Hindlimb muscle (tissue), 1 donor: ENCODE data around the gene ARFIP1. TPM values are rescaled to one million over a fixed set of nuclear protein-coding genes. Genes with fewer than 3 reads are reported as not detected.

Source experiments
- DNase-seq: peaks from one replicate; pipeline ENCODE4 v3.0.0-alpha.2; 2013
- polyA plus RNA-seq: library from polyadenylated mRNA; unstranded; fragments of 120-200 nt; gene quantifications from one replicate; pipeline ENCODE4 v1.2.1, GENCODE V29; 2013; ENCODE audit not compliant: insufficient read length

ARFIP1 gene
- polyA plus RNA-seq, 1 donor: 18.8 TPM

- DNase-seq: no peak
Observed at GRCh38 chr4:152898606-152899005, 118.9 kb downstream of the ARFIP1 start.

GRCh38 chr4:152900395-152900794 lies 120.6 kb downstream of the ARFIP1 start:
- no peak for DNase-seq

DNA sequence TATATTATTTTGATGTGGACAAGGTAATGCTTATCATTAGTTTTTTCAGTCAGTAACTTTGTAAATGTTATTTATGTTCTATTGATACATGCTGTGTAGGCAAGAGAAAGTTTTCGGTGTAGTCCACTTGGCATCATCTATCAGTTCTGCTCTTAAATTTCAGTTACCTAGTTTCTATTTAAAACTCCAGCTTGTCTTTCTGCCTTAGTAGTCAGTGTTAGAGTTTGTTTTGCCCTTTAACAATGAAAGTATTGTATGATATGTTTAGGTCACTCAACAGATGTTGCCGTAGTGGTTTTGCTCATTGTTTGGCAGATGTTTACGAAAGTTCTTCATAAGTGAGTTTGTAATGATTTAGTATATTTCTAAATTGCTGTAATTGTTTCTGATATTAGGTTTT lies 121.5 kb downstream of the ARFIP1 start:
- no peak for DNase-seq

- DNase-seq: no peak
Observed at GRCh38 chr4:152903658-152904057, 123.9 kb downstream of the ARFIP1 start.

GRCh38 chr4:152909901-152910300 lies 130.1 kb downstream of the ARFIP1 start:
- DNase-seq: no peak

DNA sequence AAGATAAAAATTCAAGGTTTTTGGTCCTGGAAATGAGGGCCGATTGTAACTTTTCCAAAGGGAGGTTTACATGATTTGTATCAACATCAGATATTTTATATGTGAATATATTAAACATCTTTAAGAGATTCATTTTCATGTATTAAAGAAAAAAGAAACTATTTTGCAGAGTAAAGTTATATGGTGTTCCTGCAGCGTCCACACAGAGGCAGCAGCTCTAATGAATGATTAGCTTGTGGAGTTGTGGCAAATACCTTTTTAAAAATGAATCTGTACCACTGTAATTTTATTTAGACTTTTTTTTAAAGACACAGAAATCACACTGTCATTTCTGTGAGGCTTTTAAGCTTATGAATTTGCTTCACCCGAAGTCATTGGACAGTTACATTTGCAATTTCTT lies 130.8 kb downstream of the ARFIP1 start:
- no peak for DNase-seq

DNA sequence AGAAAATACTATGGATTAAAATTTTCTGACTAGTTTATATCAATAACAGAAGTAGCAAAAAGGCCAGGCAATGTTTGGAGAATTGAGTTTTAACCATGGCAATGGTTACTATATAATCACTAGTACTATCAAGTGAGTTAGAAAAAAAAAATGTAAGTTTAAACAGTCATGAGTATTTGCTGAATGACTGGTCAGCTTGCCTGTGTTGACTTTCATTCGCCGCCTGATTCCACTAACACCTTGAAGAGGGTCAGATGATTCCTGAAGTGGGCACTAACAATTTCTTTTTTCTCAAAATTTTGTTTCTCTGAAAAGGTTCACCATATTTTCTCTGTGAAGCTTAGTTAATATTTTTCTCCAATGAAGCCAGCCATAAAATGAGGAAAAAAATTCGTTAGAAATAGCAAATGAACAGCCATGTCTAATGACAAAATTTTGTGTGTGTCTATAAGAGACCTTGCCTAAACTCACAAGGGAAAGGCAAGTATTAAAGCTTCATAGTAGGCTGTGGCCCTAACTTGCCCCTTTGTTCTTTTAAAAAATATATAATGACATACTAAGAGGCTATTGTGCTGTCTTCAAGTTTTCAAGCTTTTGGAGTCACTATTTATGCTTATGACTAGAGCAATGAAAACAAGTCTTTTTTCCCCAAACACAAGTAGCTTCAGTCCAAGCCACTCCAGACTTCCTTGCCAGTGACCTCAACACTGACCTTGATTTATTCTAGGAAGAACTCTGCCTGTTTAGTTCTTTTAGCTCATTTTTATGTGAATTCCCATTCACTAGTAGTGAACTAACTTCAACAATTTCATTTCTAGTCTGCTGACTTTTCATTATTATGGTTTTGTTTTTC lies 138.0 kb downstream of the ARFIP1 start:
- DNase-seq: no peak

DNA sequence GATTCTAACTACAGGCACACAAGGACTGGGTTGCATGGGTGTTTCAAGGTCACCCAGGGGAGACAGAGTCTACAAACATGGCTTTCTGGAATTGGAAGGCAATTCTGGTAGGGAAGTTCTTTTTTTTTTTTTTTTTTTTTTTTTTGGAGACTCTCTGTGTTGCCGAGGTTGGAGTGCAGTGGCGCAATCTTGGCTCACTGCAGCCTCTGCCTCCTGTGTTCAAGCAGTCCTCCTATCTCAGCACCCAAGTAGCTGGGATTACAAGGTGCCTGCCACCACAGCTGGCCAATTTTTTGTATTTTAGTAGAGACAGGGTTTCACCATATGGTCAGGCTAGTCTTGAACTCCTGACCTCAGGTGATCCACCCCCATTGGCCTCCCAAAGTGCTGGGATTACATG lies 140.1 kb downstream of the ARFIP1 start:
- no peak for DNase-seq

DNA sequence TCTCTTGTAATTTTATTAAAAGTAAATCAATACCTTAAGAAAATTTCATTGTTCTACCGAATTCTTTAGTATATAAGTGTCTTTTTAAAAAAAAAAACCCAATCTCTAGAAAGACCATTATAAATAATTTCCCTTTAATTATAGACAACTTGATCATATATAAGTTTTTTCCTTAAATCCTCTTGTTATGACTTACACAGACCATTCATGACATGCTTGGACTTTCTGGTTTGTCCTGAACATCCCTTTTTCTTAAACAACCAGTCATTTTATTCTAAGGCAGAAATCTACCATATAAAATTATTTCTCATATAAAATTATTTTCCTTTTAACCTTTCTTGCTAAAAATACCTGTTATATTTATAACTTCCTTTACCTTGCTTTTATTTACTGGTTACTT lies 141.0 kb downstream of the ARFIP1 start:
- DNase-seq: no peak

- no peak for DNase-seq
Observed at GRCh38 chr4:152921284-152921683, 141.5 kb downstream of the ARFIP1 start.

GRCh38 chr4:152925851-152926250 lies 146.1 kb downstream of the ARFIP1 start:
- no peak for DNase-seq

DNA sequence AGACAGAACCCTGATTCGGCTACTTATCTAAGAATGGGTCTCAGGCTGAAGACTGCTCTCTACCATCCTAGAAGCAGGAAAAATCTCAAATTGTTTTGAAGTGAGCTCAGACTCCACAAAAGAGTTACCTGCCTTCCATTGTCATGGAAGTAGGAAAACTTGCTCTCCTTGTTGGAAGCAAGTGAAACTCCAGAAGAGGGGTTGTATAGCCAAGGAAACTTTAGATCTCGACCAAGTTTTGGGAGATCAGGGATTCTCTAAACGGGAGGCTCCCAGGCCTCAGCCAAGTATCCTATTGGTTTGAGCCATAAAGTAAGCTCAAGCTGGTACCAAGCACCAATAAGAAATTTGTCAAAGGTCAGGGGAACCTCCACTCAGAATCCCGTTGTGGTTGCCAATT lies 147.2 kb downstream of the ARFIP1 start:
- no peak for DNase-seq

DNA sequence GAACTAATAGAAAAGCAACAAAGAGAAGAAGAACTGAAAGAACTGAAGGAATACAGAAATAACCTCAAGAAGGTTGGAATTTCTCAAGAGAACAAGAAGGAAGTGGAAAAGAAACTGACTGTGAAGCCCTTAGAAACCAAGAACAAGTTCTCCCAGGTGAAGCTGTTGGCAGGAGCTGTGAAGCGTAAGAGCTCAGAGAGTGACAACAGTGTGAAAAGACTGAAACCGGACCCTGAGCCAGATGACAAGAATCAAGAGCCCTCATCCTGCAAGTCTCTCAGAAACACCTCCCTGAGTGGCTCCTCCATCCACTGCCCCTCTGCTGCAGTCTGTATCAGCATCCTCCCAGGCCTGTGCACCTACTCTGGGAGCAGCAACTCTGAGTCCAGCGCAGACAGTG lies 148.0 kb downstream of the ARFIP1 start:
- DNase-seq: no peak

- DNase-seq: no peak
Observed at GRCh38 chr4:152928286-152928685, 148.5 kb downstream of the ARFIP1 start.

GRCh38 chr4:152929888-152930287 lies 150.1 kb downstream of the ARFIP1 start:
- DNase-seq: no peak

- no peak for DNase-seq
Observed at GRCh38 chr4:152935143-152935542, 155.4 kb downstream of the ARFIP1 start.

DNA sequence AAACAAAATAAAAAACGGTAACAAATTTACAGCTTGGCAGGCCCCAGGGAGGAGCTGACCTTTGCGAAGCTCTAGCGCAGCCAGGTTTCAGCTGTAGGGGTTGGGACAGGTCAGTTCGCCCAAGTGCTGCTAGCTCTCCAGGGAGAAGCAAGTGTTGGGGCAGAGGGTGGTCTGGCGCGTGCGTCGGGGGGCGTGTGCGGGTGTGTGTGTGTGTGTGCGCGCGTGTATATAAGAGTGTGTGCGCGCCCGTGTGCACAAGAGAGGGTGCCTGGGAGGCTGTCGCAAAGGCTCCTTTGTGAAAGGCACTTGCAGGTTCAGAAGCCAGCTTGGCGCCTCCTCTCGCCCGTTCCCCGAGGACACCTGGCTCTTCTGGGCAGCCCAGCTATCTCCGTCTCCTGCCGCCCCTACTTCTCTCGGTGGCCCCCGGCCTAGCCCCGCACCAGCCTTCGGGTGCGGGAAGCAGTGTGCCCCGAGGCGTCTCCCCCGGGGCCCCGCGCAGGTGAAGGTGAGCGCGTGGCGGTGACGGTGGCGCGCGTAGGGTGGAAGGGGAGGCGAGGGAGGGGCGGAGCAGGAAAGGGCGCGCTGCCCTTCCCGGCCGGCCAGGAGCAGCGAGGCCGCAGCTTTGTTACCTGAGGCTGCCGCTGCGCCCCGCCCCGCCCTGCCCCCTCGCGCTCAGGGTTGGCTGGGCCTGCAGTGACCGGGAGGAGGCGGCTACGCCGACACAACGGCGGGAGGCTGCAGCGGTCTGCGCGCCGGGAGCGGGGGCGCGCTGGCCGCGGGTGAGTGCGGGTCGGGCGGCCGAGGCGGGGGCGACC lies 156.1 kb downstream of the ARFIP1 start, which contains the start of gene FHDC1:
FHDC1 (plus strand) TSS at position 693 of the 815 bp plus-strand sequence. CDS start 6,735 bp downstream, outside the sequence.
- peak; percentile 56 for DNase-seq

GRCh38 chr4:152936446-152937335 lies 156.9 kb downstream of the ARFIP1 start:
- peak; percentile 46 for DNase-seq

DNA sequence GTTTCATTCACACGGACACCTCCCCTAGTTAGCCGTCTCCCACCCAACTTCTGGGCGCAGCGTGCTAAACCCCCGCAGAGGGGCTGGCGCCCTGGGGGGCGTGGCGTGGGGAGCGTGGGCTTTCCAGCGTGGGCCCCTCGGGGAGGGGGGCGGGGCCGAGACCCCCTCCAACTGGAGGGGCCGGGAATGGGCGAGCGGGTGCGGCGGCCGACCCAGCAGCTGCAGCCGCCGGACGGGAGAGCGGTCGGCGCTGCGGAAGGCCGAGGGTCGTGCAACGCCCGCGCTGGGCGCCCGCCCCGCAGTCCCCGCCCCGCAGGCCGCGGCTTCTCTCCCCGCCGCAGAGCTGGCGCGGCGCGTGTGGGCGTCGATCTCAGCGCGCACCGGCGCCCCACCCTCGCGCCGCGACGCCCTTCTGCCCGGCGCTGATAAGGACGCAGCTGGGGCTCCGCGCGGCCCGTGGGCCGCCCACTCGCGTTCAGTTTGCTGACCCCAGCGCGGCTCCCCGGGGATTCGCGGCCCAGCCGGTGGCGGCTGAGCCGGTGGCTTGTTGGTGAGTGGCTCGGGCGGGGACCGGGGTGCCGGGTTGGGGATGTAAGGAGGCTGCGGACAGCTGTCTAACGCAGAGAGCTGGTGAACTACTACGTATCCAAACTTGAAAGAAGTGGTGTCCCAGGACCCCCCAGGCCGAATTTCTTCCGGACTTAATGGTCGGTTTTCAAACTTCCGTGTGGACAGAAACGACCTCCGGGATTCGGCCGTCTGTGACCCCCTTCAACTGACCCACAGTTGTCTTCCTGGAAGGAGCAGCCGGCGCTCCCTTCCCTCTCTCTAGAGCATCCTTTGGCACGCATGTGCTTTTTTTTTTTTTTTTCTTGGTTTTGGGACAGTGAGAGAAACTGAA lies 157.8 kb downstream of the ARFIP1 start:
- peak; percentile 75 for DNase-seq

DNA sequence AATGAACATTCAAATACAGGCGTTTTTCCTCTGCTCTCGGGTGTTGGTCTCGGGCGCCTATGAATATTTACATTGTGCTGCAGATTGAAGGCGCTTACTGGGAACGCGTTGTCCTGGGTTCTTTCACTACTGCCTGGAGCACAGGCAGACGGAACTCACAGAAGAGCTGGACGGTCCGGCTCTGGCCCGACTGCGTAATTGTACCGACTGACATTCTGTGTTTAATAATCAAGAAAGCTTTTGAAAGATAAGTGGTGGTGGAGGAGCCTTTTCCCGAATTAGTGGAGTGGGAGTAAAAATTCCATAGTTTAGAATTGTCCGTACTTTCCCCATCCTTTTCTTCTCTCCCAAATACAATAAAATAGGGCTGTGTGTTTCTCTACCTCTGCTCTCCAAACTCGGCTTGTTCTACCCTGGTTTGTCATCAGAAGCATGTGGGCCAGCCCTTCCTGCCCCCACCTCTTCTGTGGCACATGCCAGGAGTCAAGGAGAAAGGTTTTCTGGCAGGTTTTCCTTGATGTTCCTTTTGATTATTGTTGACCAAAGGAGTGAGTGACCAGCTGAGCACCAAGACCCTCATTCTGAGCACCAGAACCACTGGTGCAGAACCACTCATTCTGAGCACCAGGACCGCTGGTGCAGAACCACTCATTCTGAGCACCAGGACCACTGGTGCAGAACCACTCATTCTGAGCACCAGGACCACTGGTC lies 158.6 kb downstream of the ARFIP1 start:
- DNase-seq: no peak

- no peak for DNase-seq
Observed at GRCh38 chr4:152939621-152940020, 159.9 kb downstream of the ARFIP1 start.
